Tongue (tissue), 2 donors: ENCODE measurements around the gene CD79B. TPM values are rescaled to one million over a fixed set of nuclear protein-coding genes. Genes with fewer than 3 reads are reported as not detected.
A peak's percentile ranks its signal among the peaks of the same experiment; 100 is the strongest.

Experiments
- DNase-seq: peaks from one replicate; pipeline ENCODE4 v3.0.0-alpha.2; 2015
- total RNA-seq: library from RNA; depleted of rRNA; stranded (reverse); fragments of >200 nt; gene quantifications from one replicate; pipeline ENCODE4 v1.2.3, GENCODE V29; 2014

Gene CD79B
- total RNA-seq, result 7.7 TPM

DNA sequence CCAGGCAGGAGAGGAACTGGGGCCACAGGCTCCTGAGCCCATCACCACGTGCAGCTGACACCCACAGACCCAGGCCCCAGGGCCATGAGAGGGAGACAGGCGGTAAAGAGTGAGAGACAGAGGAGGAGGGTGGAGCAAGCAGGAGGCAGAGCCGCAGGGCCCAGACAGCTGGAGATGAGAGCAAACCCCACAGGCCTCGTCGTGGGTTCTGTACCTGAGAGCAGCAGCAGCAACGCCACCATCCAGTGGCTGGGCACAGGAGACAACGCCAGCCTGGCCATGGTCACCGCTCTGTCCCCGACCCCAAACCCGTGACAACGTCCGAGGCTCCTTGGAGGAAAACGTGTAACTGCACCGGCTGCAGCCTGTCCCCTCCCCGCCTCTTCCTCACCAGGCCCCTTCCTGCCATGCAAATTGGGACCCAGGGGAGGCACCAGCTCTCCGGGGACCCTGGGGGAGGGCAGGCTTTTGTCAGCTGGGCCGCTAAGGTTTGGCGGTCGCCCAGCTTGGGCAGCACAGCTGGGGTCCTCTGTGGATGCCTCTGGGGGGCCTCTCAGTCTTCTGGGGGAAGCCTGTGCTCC is at the start of gene CD79B:
CD79B (minus strand) TSS at position 351 of the 581 bp plus-strand sequence; CDS start at position 281, 70 bp downstream.
- DNase-seq, result no peak

DNA sequence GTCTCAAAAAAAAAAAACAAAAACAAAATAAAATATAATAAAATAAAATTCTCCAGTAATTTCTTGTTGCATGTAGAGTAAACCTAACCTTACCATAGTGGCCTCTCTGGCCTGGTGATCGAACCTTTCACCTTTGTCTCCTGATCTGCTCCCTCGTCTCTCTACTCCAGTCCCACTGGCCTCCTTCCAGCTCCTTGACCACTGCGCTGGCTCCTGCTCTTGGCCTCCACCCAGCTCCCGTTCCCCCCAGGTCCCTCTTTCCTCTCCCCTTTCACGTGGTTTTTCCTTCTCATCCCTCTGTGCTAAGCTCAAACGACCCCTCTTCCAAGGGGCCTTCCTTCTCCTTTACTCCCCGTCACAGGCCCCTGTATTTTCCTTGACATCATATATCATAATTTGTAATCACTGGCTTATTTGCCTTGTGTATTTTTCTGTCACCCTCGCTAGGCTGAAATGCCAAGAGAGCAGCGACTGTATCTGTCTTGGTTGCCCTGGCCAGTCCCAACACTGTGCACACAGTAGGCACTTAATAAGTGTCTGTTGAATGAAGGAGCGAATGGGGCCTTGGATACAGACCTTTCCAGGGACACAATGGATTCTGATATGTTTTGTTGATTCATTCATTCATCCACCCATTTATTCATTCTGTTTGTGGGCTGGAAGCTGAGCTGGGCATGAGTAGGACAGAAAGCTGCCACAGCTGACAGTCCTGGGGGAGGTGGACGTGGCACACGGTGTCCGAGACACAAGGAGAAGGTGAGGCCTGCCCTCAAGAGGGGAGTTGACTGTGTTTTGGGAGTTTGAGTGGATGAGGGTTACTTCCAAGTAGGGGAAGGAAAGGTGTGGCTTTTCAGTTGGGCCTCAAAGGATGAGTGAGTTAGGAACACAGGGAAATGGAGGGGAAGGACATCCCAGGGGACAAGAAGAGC is 46.4 kb upstream of the CD79B start:
- no peak for DNase-seq

DNA sequence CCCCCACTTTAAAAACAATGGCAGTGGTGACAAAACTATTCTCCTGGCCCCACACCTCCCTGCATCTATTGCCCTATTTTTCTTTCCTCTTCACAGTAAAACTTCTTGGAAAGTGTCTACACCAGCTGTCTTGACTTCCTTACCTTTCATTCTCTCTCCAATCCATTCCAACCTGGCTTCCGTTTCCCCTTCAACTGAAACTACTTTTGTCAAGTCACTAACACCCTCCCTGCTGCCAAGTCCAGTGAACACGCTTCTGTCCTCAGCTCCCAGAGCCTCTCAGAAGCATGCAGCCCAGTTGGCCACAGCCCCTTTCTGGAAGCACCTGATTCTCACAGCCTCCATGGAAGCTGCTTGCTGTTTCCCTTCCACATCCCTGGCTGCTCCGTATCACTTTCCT is 44.6 kb upstream of the CD79B start:
- peak; percentile 35 for DNase-seq

DNA sequence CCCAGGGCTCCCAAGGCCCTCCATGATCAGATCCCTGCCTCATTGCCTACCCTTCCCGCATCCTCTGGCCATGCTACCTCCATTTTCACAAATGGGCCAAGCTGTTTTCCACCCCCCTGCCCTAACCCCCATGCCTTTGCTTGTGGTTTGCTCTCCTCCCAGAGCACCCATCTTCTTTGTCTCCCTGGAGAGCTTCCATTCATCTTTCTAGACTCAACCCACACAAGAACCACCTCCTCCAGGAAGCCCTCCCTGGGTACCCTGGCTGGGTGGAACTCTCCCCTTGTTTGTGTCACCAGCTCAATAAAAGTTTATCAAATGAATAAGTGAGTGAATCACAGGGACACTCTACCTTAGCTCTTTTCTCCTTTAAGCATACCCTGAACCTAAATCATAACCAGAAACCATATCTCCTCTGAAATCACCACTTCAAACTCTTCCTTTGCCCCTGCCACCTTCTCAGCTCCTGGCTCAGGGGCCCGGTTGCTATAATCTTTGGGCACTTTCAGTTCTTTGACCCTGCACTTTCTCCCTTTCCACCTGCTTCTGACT is 43.5 kb upstream of the CD79B start:
- DNase-seq, result no peak

DNA sequence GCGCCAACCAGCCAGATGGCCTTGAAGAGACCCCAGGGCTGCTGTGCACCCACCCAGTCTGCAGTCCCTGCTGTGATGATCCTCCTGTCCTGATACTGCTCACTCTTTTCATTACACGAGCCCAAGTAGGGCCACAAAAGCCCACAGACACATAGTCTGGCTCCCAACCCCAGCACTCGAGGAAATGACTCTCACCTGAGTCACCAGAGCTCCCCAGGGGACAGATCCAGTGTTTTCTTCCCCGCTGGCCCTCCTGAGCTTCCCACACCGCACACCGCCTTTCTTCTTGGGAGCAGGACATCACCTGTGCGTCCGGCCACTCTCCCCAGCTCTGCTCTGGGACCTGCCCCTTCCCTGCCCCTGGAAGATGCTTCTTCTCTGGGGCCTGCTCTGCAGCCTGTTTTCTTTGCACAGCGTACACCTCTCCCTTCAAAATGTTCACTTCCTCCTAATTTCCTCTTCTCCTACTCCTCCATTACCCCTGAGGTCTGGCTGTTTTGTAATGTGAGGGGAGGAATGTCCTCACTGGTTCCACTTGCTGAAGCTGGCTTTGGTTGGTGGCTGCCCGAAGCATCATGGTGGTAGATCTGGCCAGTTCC is 42.6 kb upstream of the CD79B start:
- DNase-seq, result no peak

DNA sequence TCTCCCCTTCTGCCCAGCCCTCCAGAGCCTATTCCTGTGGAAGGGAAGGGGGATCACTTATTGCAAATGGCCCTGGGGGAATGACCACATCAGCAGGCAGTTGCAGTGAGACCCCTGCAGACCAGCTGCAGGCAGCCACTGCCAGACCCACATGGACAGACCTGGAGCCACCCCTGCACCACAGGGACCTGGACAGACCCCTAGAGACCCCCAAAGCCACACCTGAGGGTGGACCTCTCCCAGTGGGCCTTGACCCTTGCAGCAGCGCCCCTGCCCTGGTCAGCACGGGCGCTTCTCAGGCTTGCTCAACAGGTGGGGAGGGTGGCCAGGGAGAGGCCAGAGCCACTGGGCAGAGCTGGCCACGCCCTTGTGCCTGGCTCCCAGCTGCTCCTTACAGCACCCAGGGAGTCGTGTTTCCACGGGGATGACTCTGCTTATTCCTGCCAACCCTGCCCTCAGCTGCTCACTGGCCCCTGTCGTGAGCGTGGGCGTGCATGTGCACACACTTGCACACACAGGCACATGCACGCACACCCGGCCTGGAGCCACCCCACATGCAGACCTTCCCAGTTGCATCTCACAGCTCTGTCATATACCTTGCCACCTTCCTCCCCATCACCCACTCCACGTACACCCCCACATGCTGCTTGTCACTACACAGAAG is 41.9 kb upstream of the CD79B start:
- peak; percentile 66 for DNase-seq

DNA sequence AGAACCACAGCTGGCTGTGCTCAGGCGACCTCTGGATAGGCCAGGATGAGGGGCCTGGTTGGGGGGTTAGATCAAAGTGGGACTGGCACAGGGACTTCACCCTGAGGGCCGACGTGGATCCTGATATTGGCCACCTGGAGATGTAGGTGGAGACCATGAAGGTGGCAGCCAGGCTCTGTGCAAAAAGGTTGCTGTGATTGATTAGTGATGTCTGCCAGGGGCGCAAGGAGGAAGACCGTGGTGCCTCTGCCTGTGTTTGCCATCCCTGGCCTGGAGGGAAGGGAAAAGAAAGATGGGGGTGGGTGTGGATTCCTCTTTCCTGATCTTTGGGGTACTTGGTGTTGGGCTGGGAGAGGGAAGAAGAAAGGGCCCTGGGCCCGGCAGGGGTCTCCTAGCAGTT is 41.1 kb upstream of the CD79B start:
- DNase-seq, result no peak

DNA sequence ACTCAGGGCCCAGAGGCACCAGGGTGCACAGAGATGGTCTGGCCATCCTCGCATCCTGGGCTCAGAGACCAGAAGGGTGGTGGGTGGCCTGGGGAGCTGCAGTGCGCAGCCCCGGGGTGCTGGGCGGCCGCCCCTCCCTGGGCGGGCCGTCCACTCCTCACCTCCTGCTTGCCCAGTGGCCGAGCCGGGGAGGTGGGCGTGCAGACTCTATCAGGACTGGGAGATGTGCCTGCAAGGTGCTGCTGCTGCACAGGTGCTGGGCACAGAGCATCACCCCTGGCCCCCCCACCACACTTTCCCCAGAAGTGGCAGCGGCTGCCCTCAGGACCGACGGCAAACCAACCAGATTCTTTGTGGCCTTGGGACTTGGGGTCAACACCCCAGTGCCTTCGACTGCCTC is 40.7 kb upstream of the CD79B start, which contains the start of gene SCN4A:
SCN4A (minus strand) TSS at position 123 of the 400 bp plus-strand sequence; CDS start at position 46, 77 bp downstream.
- DNase-seq, result no peak

DNA sequence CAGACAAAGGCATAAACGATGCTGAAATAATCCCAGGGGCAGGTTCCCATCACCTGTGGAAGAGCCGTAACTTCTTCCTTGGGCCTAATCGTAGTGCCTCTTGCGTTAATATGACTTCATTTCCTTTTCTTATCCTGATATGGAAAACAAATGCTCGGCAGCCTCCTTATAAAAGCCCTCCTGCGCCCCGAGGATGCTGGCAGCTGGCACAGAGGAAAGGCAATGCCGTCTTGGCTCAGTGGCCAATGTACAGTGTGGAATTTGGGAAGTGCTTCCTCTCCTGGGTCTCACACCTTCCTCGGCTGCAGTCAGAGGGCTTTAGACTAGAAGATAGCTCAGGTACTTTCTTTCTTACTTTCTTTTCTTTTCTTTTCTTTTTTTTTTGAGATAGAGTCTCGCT is 37.1 kb upstream of the CD79B start:
- no peak for DNase-seq

DNA sequence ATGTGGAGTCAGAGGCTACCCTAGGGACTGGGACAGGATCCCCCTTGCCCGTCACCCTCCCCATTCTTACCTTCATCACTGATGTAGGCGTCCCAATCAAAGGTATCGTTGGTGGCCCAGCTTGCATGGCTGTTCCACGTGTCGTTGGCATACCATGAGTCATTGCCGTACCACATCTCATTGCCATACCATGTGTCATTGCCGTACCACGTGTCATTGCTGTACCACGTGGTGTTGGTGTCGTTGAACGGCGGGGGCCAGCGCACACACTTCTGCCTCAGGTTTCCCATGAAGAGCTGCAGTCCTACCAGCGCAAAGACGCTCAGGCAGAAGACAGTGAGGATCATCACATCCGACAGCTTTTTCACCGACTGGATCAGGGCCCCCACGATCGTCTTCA is 35.8 kb upstream of the CD79B start:
- DNase-seq, result no peak

DNA sequence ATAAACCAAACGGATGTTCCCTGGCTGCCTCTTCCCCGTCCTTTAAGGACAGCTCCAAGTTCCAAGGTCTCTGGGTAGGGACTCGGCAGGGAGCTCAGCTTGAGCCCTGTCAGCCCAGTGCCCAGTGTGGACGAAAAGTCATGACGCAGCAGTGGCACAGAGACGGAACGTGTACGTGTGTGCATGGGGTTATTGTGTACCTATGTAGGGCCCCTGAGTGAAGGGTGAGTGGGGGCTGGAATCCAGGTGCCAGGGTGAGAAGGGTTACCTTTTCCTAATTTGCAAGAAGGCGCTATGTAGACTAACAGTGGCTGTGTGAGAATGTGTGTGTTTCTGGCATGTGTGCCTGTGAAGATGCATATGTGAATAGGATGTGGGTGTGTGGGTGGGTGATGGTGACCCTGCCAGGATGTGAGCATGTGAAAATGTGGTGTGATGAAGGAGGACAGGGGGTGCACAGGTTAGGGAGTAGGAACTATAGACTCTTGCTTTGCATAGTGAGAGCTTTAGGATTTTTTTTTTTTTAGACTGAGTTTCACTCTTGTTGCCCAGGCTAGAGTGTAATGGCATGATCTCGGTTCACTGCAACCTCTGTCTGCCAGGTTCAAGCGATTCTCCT is 34.6 kb upstream of the CD79B start:
- no peak for DNase-seq

DNA sequence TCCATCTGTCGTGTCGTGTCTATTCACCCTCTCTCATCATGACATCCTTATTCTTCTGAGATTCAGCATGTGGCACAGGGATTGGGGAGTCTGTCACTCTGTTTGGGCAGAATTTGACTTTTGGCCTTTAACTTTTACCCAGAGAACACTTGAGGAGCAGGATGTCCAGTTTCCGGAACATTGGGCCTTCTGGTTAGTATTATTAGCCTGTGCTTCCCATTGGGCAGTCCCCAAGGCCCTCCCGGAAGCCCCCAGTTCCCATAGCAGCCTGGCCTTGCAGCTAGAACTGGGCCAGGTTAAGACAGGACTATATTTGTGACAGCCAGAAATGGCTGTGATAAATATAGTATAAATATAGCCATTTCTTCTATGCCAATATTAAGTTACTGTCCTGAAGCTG is 31.0 kb upstream of the CD79B start:
- no peak for DNase-seq

DNA sequence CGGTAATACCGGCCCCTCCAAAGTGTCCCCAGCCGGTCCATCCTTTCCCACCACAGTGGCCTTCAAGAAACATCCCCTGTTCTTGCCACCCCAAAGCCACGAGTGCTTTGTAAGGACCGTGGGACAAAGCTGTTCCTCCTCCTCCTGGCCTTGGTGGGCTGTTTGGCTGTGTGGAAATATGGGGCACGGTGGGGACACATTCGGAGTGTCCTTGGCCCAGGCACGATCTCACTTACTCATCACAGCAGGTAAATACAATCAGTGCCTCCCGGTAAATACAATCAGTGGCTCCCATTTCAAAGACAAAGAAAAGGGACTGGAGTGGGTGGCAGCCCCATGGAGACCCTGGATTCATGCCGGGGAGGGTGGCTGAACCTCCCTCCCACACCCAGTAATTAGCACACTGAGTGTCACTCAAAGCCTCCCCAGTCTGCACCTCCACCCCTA is 30.2 kb upstream of the CD79B start:
- DNase-seq, result no peak

DNA sequence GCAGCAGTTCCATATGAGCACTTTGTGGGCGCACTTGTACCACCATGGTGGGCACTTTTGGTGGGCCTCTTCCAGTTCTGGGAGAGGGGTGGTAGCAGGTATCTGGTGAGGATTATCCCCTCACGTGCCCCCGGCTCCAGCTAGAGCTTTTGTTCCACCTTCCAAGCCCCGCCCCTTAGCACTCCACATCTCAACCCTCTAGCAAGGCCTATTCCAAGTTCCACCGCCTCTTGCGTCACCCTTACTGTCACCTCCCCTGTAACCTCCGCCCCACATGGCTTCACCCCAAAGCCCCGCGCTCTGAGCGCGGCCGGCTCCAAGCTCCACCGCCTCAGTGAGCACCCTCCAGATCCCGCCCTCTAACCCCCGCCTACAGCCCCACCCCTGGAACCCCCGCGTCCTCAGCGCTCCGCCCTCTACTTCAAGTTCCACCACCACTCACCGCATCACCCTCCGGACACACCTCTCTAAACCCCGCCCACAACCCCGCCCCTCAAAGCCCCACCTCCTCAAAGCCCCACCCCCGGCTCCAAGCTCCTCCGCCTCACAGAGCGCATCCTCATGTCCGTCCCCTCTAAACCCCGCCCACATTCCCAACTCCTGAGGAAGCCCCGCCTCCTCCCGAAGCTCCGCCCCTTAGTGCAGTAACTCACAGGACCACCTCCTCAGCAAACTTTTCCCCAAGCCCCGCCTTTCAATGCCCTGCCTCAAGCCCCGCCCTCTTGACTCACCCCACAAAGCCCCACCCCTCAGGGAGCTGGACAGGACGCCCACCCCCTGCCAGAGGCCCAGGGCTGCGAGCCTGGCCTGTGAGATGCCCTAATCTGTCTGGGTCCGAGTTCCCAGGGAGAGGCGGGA is 29.5 kb upstream of the CD79B start:
- DNase-seq, result peak; percentile 72

DNA sequence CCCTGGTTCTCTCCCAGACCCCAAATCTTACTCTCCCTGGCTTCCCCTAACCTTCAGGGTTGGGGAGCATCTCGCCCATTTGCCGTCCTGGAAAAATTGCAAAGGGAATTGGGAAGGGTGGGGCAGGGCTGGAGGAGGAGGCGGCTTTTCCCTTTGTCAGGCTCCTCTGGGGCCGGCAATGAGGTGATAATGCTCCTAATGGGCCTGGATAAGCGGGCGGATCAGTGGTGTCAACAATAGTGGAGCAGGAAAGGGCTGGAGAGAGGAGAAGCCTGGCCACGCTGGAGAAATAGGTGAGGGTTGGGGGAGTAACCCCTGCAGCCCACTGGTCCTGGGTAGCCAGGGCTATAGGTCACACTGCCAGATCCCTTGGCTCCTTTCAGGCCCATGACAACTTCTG is 28.3 kb upstream of the CD79B start:
- DNase-seq, result no peak

DNA sequence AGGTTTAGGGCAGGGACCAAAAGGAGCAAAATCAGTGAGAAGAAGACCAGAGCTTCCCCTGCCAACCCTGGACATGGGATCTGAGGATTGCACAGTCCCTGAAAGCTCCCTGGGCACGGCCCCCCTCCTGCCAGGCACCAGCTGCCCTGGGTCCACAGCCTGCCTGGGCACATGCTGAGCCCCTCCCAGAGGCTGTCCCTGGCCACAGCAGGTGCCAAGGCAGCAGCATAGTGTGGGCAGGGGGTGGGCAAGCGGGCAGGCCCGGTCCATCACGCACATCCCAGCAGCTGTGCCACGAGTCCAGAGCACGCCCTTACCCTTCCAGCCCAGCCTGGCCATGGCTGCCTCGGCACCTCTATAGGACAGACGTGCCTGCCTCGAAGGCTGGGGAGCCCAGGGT is 27.9 kb upstream of the CD79B start:
- peak; percentile 89 for DNase-seq

DNA sequence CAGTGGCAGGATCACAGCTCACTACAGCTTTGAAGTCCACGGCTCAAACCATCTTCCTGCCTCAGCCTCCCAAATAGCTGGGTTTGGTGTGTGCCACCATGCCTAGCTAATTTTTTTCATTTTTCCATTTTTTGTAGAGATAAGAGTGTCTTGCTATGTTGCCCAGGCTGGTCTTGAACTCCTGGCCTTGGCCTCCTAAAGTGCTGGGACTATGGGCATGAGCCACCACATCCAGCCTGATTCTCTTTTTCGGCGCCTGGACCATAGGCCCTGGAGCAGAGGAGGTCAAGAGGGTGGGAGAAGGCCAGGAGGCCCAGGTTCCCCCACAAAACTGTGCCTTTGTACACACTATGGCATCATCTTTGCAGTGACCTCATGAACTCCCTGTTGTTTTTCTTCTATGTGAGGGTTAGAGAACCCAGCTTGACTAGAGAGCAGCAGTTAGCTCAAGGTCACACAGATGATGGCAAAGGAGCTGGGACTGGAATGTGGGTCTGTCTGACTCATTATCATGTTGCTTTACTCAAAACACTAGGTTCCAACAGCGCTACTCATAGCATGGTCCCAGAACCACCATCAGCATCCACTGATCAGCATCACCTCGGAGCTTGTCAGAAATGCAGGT is 24.3 kb upstream of the CD79B start:
- no peak for DNase-seq

DNA sequence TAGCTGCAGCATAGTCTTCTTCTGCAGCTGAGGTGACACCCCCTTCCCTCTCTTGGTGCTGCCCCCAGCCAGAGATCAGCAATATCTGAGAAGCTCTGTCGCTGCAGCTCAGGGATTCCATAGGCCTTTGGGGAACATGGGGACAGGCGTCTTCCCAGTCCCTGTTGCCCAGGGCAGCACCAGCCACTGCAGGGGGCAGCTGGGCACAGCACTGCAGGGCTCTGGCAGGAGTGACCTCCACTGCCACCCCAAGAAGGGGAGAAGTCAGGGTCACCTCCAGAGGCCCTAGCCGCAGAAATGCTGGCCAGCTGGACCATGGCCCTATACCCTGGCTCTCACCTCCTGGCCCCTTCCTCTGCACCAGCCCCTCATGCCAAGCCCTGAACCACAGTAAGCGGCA is 23.7 kb upstream of the CD79B start:
- DNase-seq, result no peak

DNA sequence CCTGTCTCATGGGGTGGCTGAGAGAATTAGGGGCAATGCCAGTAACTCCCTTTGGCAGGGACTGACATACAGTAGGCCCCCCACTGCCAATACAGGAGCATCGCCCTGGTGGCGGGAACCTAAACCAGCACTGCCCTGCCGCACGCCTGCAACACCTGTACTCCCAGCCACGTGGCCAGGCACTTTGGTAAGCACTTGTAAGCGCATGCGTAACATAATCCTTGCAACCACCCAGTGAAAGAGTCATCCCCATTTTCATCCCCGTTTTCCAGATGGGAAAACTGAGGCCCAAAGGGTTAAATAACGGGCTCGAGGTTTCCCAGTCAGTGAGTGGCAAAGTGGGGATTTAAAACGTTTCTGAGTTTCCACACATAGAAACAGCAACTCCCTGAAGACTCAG is 23.1 kb upstream of the CD79B start:
- DNase-seq, result no peak

DNA sequence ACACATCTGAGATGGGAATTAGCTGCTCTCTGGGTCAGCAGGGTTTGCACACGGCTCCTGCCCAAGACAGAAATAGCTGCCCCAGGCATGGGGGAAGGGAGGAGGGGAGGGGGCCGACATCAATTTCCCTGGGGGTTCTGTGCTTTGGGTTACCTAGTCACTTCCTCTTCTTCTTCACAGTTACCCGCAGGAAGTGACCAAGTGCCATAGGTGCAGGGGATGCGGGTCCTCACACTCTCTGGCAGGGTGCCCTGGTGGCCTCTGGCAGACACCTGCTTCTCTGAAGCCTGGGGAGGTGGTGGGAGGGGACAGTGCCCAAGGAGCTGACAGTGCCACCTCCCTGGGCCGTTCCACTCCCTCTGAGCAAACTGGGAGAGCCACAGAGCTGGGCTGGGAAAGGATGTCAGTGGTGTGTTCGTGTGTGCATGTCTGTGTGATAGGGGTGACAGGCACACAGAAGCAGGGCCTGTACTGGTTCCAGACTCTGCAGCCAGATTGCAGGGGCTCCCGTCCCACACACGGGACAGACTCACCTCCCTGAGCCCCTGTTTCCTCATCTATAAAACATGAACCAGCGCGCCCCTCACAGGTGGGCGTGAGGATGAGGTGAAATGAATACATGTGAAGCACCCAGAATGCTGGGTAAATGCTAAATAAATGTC is 22.4 kb upstream of the CD79B start:
- peak; percentile 41 for DNase-seq
